Activated naive CD4-positive, alpha-beta T cell treated with anti-CD3 and anti-CD28 coated beads, Interleukin-2, amount 50 U/mL, for 24 hours (primary cell): Measurements from ENCODE around the gene SLC13A3.

Experiments used
- H3K27ac Mint-ChIP-seq: one replicate; pipeline ENCODE4 v1.8.0; 2021; ENCODE audit warnings: mild to moderate bottlenecking, mixed read lengths
- H3K27me3 Mint-ChIP-seq: one replicate; pipeline ENCODE4 v1.8.0; 2021; ENCODE audit warnings: mixed read lengths
- H3K36me3 Mint-ChIP-seq: one replicate; pipeline ENCODE4 v1.8.0; 2021; ENCODE audit warnings: mixed read lengths
- H3K4me1 Mint-ChIP-seq: one replicate; pipeline ENCODE4 v1.8.0; 2021; ENCODE audit warnings: mixed read lengths
- H3K4me3 Mint-ChIP-seq: one replicate; pipeline ENCODE4 v1.8.0; 2021; ENCODE audit warnings: mild to moderate bottlenecking, mixed read lengths
- H3K9me3 Mint-ChIP-seq: one replicate; pipeline ENCODE4 v1.8.0; 2021; ENCODE audit warnings: mixed read lengths

Gene SLC13A3

GRCh38 chr20:46647469-46647868, 3.8 kb downstream of the SLC13A3 start:
- peaks cover 23% of the 10 kb centered on the region for H3K27me3 Mint-ChIP-seq
- no peaks in the 10 kb centered on the region for H3K9me3 Mint-ChIP-seq
- H3K27ac Mint-ChIP-seq, result no peak overlapping the region
- no peak overlapping the region for H3K4me3 Mint-ChIP-seq
- H3K4me1 Mint-ChIP-seq, result no peaks in the 10 kb centered on the region
- H3K36me3 Mint-ChIP-seq, result no peaks in the 10 kb centered on the region

- H3K27ac Mint-ChIP-seq, result no peak overlapping the region
- H3K4me3 Mint-ChIP-seq, result no peak overlapping the region
- peaks cover 22% of the 10 kb centered on the region for H3K27me3 Mint-ChIP-seq
- H3K4me1 Mint-ChIP-seq, result no peaks in the 10 kb centered on the region
- no peaks in the 10 kb centered on the region for H3K36me3 Mint-ChIP-seq
- H3K9me3 Mint-ChIP-seq, result no peaks in the 10 kb centered on the region
Measured at GRCh38 chr20:46646659-46647380, 4.4 kb downstream of the SLC13A3 start.

DNA sequence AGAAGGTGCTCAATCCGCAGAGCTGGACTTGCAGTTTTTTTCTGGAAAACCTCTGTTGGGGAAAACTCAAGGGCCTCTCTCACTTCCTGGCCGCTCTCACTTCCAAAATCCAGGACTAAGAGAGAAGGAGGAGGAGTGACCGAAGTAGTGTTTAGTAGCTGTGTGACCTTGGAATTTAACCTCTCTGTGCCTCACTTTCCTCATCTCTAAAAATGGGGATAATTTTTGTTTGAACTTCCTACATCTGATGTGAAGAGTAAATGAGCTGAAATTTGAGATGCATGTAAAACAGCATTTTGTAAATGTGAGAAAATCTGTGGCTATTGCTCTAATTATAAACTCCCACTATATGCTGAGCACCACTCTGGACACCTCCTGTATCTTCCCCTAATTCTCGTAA, 5.1 kb downstream of the SLC13A3 start:
- Mint-ChIP-seq H3K27me3 (peaks cover 19% of the 10 kb centered on the region), H3K4me1 (no peaks in the 10 kb centered on the region), H3K9me3 (no peaks in the 10 kb centered on the region), H3K27ac (no peak overlapping the region), H3K36me3 (no peaks in the 10 kb centered on the region), H3K4me3 (no peak overlapping the region)

DNA sequence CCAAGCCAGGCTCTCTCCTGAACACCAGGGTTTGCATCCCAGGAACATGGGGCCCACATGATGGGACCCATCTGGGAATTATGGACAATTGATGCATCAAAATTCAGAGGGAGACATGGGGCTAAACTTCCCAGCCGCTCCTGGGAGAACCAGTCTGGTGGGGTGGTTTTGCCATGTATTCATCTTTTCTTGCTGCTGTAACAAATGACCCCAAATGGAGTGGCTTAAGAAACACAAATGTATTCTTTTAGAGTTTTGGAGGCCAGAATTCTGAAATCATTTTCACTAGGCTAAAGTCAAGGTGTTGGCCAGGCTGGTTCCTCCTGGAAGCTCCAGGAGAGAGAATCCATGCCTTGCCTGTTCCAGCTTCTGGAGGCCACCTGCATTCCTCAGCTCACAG, 6.5 kb downstream of the SLC13A3 start:
- H3K27ac Mint-ChIP-seq, result no peak overlapping the region
- peaks cover 7% of the 10 kb centered on the region for H3K27me3 Mint-ChIP-seq
- no peaks in the 10 kb centered on the region for H3K36me3 Mint-ChIP-seq
- no peaks in the 10 kb centered on the region for H3K4me1 Mint-ChIP-seq
- no peak overlapping the region for H3K4me3 Mint-ChIP-seq
- no peaks in the 10 kb centered on the region for H3K9me3 Mint-ChIP-seq

DNA sequence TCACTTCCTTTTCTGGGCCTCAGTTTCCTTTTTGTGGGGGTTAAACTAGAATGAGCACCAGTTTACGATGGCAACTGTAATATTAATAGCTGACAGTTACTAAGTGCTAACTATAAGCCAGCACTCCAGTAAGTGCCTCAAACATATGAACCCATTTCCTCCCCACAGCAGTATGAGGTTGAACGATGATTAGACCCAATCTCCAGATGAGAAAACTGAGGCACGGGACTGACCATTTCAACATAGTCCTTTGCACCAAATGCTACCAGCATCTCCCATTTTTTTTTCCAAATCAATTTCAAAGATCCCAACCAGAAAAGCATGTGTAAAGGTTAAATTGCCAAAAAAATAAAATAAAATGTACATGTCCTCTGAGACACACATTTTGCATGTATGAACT, 7.1 kb downstream of the SLC13A3 start:
- Mint-ChIP-seq H3K9me3 (no peaks in the 10 kb centered on the region), H3K4me3 (no peak overlapping the region), H3K36me3 (no peaks in the 10 kb centered on the region), H3K4me1 (no peaks in the 10 kb centered on the region), H3K27me3 (peaks cover 5% of the 10 kb centered on the region), H3K27ac (no peak overlapping the region)

DNA sequence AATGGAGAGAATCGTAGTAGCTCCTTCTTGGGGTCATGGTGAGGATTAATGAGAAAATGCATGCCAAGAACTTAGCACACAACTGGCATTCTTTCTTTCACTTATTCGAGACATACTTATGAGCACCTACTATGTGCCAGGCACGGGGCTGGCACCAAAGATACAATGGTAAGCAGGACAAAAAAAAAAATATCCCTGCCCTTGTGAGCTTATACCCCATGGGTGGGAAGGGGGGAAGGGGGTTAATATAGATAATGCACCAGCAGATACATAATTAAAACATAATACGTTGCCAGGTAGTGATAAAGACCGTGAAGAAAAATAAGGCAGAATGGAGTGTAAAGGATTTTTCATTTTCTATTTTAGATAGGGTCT, 8.3 kb downstream of the SLC13A3 start:
- Mint-ChIP-seq H3K27ac (no peak overlapping the region), H3K4me3 (no peak overlapping the region), H3K27me3 (peaks cover 5% of the 10 kb centered on the region), H3K36me3 (no peaks in the 10 kb centered on the region), H3K4me1 (no peaks in the 10 kb centered on the region), H3K9me3 (no peaks in the 10 kb centered on the region)

DNA sequence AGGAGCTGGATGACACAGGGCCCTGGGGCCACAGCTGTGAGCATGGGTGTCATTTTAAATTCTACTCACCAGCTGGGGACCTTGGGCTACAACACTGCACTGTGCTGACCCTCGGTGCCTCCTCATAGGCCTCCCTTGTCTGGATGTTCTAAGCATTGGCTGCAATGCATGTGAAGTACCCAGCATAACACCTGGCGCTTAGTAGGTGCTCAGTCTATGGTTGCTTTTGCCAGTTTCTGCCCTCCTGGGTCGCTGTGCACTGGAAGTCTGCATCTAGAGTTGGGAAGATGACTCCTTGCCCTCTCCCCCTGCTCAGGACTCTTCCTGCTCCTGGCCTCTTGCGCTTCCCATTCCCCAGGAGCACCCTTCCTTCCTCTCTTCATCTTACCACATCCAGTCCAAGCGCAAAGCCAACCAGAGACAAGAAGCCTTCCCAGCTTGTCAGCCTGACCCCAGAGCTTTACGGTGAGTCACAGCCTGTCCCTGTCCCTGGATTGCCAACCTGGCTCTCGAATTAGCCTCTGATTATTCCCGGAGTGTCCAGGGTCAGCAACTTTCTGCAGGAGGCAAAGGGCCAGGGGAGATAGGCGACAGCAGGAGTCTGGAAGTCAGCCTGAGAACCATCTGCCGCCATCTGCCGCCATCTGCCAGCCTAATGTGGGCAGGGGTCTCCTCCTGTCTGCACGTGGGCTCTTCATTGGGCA, 8.8 kb downstream of the SLC13A3 start:
- Mint-ChIP-seq H3K27me3 (peaks cover 5% of the 10 kb centered on the region), H3K9me3 (no peaks in the 10 kb centered on the region), H3K4me1 (no peaks in the 10 kb centered on the region), H3K4me3 (no peak overlapping the region), H3K36me3 (no peaks in the 10 kb centered on the region), H3K27ac (no peak overlapping the region)

- Mint-ChIP-seq H3K4me1 (no peaks in the 10 kb centered on the region), H3K36me3 (no peaks in the 10 kb centered on the region), H3K27ac (no peak overlapping the region), H3K9me3 (no peaks in the 10 kb centered on the region), H3K4me3 (no peak overlapping the region), H3K27me3 (peaks cover 5% of the 10 kb centered on the region)
Measured at GRCh38 chr20:46641424-46641823, 9.8 kb downstream of the SLC13A3 start.

GRCh38 chr20:46640536-46641311, 10.5 kb downstream of the SLC13A3 start:
- Mint-ChIP-seq H3K4me3 (no peak overlapping the region), H3K27ac (no peak overlapping the region), H3K36me3 (no peaks in the 10 kb centered on the region), H3K27me3 (peaks cover 9% of the 10 kb centered on the region), H3K9me3 (no peaks in the 10 kb centered on the region), H3K4me1 (no peaks in the 10 kb centered on the region)

DNA sequence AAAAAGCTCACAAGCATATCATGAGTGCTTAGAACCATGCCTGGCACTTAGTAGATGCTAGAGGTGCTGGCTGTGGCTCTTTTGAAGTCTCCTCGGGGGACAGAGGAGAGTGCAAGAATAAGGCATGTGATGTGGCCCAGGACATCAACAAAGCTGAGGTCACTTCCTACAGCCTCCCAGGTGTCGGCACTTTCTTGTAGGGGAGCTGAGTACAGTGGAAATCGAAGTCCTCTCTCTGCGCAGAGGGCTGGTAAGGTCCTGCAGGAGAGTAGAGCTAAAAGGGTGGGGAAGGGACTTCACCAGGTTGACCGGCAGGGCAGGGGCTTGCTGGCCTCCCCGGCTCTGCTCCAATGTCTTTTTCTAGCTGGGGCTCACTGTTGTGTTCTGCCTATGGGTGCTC, 11.2 kb downstream of the SLC13A3 start:
- no peak overlapping the region for H3K4me3 Mint-ChIP-seq
- peaks cover 9% of the 10 kb centered on the region for H3K27me3 Mint-ChIP-seq
- no peaks in the 10 kb centered on the region for H3K9me3 Mint-ChIP-seq
- no peaks in the 10 kb centered on the region for H3K36me3 Mint-ChIP-seq
- H3K4me1 Mint-ChIP-seq, result no peaks in the 10 kb centered on the region
- H3K27ac Mint-ChIP-seq, result no peak overlapping the region

GRCh38 chr20:46639587-46639986, 11.7 kb downstream of the SLC13A3 start:
- Mint-ChIP-seq H3K36me3 (no peaks in the 10 kb centered on the region), H3K27ac (no peak overlapping the region), H3K4me1 (no peaks in the 10 kb centered on the region), H3K9me3 (no peaks in the 10 kb centered on the region), H3K4me3 (no peak overlapping the region), H3K27me3 (peaks cover 9% of the 10 kb centered on the region)

DNA sequence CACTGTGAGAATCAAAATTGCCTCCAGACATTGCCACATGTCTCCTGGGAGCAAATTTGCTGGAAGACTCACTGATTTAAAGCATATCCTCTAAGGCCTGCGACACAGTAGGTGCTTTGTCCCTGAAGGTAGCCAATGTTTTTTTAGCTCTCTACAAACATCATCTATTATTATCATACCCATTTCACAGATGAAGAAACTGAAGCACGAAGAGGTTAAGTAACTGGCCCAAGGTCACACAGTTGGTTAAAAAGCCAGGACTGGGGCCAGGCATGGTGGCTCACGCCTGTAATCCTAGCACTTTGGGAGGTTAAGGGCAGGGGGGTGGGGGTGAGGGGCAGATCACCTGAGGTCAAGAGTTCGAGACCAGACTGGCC, 12.4 kb downstream of the SLC13A3 start:
- Mint-ChIP-seq H3K27ac (no peak overlapping the region), H3K9me3 (no peaks in the 10 kb centered on the region), H3K36me3 (no peaks in the 10 kb centered on the region), H3K4me3 (no peak overlapping the region), H3K4me1 (no peaks in the 10 kb centered on the region), H3K27me3 (peaks cover 9% of the 10 kb centered on the region)

GRCh38 chr20:46638134-46638897, 12.9 kb downstream of the SLC13A3 start:
- H3K9me3 Mint-ChIP-seq, result no peaks in the 10 kb centered on the region
- H3K4me3 Mint-ChIP-seq, result no peak overlapping the region
- H3K36me3 Mint-ChIP-seq, result no peaks in the 10 kb centered on the region
- peaks cover 10% of the 10 kb centered on the region for H3K27me3 Mint-ChIP-seq
- no peak overlapping the region for H3K27ac Mint-ChIP-seq
- no peaks in the 10 kb centered on the region for H3K4me1 Mint-ChIP-seq

DNA sequence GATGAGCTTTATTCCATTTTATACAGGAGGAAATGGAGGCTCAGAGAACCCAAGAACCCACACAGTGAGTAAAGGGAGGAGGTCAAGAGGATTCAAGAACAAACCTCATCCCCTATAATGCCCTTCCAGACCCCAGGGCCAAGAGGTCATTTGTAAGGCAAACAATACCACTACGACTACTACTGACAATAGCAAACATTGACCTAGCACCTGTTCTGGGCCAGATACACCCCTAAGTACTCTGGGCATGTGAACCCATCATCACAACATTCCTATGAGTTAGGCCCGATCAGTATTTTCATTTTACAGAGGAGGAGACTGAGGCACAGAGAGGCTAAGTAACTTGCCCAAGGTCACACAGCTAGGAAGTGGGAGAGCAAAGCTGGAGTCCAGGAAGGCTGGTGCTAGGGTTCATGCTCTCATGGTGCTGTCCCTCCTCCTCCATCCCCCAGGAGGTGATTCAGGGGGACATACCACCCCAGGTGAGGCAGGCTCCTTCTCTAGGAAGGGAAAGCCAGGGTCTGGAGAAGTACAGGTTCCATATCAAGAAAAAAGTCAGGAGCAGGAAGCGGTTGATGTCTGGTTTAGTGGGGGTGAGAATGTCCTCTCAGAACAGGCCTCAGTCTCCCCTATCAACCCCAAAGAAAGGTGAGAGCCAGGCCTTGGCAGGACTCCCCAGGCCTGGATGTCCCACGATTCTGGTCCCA, 13.7 kb downstream of the SLC13A3 start:
- H3K27me3 Mint-ChIP-seq, result peaks cover 12% of the 10 kb centered on the region
- H3K36me3 Mint-ChIP-seq, result no peaks in the 10 kb centered on the region
- H3K9me3 Mint-ChIP-seq, result no peaks in the 10 kb centered on the region
- H3K4me3 Mint-ChIP-seq, result no peak overlapping the region
- no peaks in the 10 kb centered on the region for H3K4me1 Mint-ChIP-seq
- H3K27ac Mint-ChIP-seq, result no peak overlapping the region

GRCh38 chr20:46637020-46637419, 14.2 kb downstream of the SLC13A3 start:
- H3K27me3 Mint-ChIP-seq, result peaks cover 11% of the 10 kb centered on the region
- no peaks in the 10 kb centered on the region for H3K36me3 Mint-ChIP-seq
- no peak overlapping the region for H3K27ac Mint-ChIP-seq
- H3K4me1 Mint-ChIP-seq, result no peaks in the 10 kb centered on the region
- H3K9me3 Mint-ChIP-seq, result no peaks in the 10 kb centered on the region
- H3K4me3 Mint-ChIP-seq, result no peak overlapping the region
